H1 (cell line): Measurements from ENCODE around the gene ENTPD8. TPM values are rescaled to one million over a fixed set of nuclear protein-coding genes. Genes with fewer than 3 reads are reported as not detected.

Experiments used
- FOSL1 ChIP-seq: IDR thresholded peaks from 2 replicates; pipeline ENCODE4 v1.6.1; 2011; ENCODE audit warnings: mild to moderate bottlenecking, low read depth, low read length, moderate library complexity; ENCODE audit not compliant: insufficient read depth
- RFX5 ChIP-seq: IDR thresholded peaks from 2 replicates; pipeline ENCODE4 v1.6.1; 2011; ENCODE audit warnings: low read depth, low read length, improper control_type of control experiment, borderline replicate concordance
- RNF2 ChIP-seq: fragments of 200-900, 300-1000 bp; sonication (generic); IDR thresholded peaks from 2 replicates; pipeline ENCODE4 v1.7.1; 2016; ENCODE audit warnings: borderline replicate concordance, low read depth, mild to moderate bottlenecking, antibody characterized with exemption, low read length; ENCODE audit not compliant: poor library complexity, severe bottlenecking; ENCODE audit errors: missing control alignments
- SRF ChIP-seq: IDR thresholded peaks from 2 replicates; pipeline ENCODE4 v1.6.1; 2011; ENCODE audit warnings: mild to moderate bottlenecking, low read depth, low read length, moderate library complexity
- polyA plus RNA-seq, 7 experiments: library from polyadenylated mRNA; depleted of rRNA in 3 of 7; stranded (reverse) in 5 of 7; unstranded in 2 of 7; fragments of >200 nt in 5 of 7; fragments of 200-250 nt in 2 of 7; gene quantifications; 1 replicate in 5 of 7; 2 replicates in 1 of 7; 4 replicates in 1 of 7; pipeline versions ENCODE4 v1.2.1 to v1.2.3, GENCODE V29; 2011 to 2013; ENCODE audit warnings: missing spikeins in 2 of 7, mixed read lengths in 2 of 7
- total RNA-seq: library from RNA; stranded (reverse); fragmentation: NEBNext Ultra II Directional; extraction: Animal tissue kit (Norgen Biotek cat#: 25700); gene quantifications from 2 replicates; pipeline ENCODE4 v1.2.1, GENCODE V29; 2021

ENTPD8 gene
- total and polyA plus RNA-seq, 2 of the 8 experiments (the other 6 are each of a cell fraction or from before 2014, with no cell fraction given), result 0.48 to 0.51 TPM

GRCh38 chr9:137463931-137464290, 22.8 kb upstream of the ENTPD8 start (continued):
- TF ChIP-seq FOSL1, result no peak
- TF ChIP-seq RFX5, result no peak
- TF ChIP-seq SRF, result no peak
- no peak for TF ChIP-seq RNF2
- TF ChIP-seq, all 59 proteins: peak for 0
